Neutrophil (primary cell): ENCODE measurements around the gene TSPAN33.

ENCODE experiments used
- H3K27ac ChIP-seq: fragments of 200-600 bp; sonication (generic); 2 replicates; pipeline ENCODE4 v1.5.1; 2016; ENCODE audit warnings: mild to moderate bottlenecking, moderate library complexity
- H3K27me3 ChIP-seq: fragments of 200-600 bp; sonication (generic); 2 replicates; pipeline ENCODE4 v1.6.0; 2016; ENCODE audit warnings: mild to moderate bottlenecking
- H3K36me3 ChIP-seq: fragments of 200-600 bp; sonication (generic); 2 replicates; pipeline ENCODE4 v1.5.1; 2017
- H3K4me1 ChIP-seq, 2 experiments: fragments of 200-600 bp in 1 of 2; sonication (generic) in 1 of 2; 1 replicate in 1 of 2; 2 replicates in 1 of 2; pipeline versions ENCODE4 v1.5.1 to v1.6.1; 2013 to 2016; ENCODE audit warnings: low read depth in 1 of 2, low read length in 1 of 2, mild to moderate bottlenecking in 1 of 2, moderate library complexity in 1 of 2; ENCODE audit not compliant: control insufficient read depth in 1 of 2, insufficient read depth in 1 of 2
- H3K4me3 ChIP-seq, 2 experiments: fragments of 200-600 bp in 1 of 2; sonication (generic) in 1 of 2; 1 replicate in 1 of 2; 2 replicates in 1 of 2; pipeline ENCODE4 v1.5.1; 2013 to 2016; ENCODE audit warnings: low read depth in 1 of 2, low read length in 1 of 2, mild to moderate bottlenecking in 1 of 2, moderate library complexity in 1 of 2
- H3K9me3 ChIP-seq: fragments of 200-600 bp; sonication (generic); 2 replicates; pipeline ENCODE4 v1.5.1; 2016
- CTCF ChIP-seq: fragments of 200-600 bp; sonication (generic); IDR thresholded peaks from 2 replicates; pipeline ENCODE4 v1.5.1; 2016; ENCODE audit warnings: antibody characterized with exemption

TSPAN33 gene

GRCh38 chr7:129150199-129150996 lies 5.9 kb downstream of the TSPAN33 start:
- H3K4me1 ChIP-seq, result peaks cover 16 to 18% of the 10 kb centered on the region in 2 experiments

GRCh38 chr7:129157651-129158050 lies 13.1 kb downstream of the TSPAN33 start:
- H3K4me3 ChIP-seq, result no peak overlapping the region
- no peaks in the 10 kb centered on the region for H3K9me3 ChIP-seq
- no peak overlapping the region for H3K27ac ChIP-seq
- no peaks in the 10 kb centered on the region for H3K36me3 ChIP-seq
- no peaks in the 10 kb centered on the region for H3K27me3 ChIP-seq
- no peak for TF ChIP-seq CTCF
- no peaks in the 10 kb centered on the region for H3K4me1 ChIP-seq

More at GRCh38 chr7:129150199-129150996, 5.9 kb downstream of the TSPAN33 start:
- no peak overlapping the region for H3K4me3 ChIP-seq
- no peaks in the 10 kb centered on the region for H3K36me3 ChIP-seq
- no peak overlapping the region for H3K27ac ChIP-seq
- no peak for TF ChIP-seq CTCF
- H3K27me3 ChIP-seq, result peaks cover 22% of the 10 kb centered on the region
- H3K9me3 ChIP-seq, result no peaks in the 10 kb centered on the region

- Histone ChIP-seq H3K9me3 (no peaks in the 10 kb centered on the region), H3K36me3 (no peaks in the 10 kb centered on the region), H3K4me1 (no peaks in the 10 kb centered on the region), H3K4me3 (no peak overlapping the region), H3K27ac (no peak overlapping the region), H3K27me3 (no peaks in the 10 kb centered on the region)
- no peak for TF ChIP-seq CTCF
These were observed 15.0 kb downstream of the TSPAN33 start for GRCh38 chr7:129159539-129159938.

GRCh38 chr7:129160161-129160905 lies 15.8 kb downstream of the TSPAN33 start:
- Histone ChIP-seq H3K27ac (no peak overlapping the region), H3K27me3 (no peaks in the 10 kb centered on the region), H3K36me3 (no peaks in the 10 kb centered on the region), H3K4me3 (no peak overlapping the region), H3K4me1 (no peaks in the 10 kb centered on the region), H3K9me3 (no peaks in the 10 kb centered on the region)
- TF ChIP-seq CTCF, result no peak

DNA sequence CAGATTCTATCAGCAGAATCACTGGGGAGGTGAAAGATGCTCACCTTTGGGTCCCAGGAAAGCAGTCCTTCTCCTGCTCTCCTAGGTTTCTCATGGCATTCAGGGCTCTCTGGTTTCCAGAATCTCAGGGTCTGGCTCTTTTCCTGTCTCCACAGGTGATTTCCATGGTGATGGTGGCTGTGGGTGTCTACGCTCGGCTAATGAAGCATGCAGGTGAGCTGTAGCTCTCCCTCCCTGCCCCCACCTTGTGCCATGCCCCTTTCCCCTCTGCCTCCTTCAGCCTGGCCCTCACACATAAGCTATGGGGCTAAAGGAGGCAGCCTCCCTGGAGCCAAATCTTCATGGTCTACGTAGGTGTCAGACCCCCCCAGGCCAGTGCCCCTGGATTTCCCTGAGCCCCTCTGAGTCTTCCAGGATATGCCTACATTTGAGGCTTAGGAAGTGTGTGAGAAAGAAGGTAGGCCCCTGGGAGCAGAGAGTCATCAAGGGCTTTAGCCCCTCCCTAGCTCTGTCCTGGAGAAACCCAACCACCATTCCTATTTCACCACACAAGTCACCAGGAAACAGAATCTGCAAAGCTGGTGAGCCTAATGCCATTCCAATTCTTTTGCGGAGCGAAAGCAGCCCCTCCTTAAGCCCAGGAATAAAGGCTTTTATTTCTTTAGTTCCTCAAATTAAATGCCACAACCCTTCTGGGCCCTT lies 17.2 kb downstream of the TSPAN33 start:
- no peak overlapping the region for H3K27ac ChIP-seq
- no peak overlapping the region for H3K4me3 ChIP-seq
- no peak for TF ChIP-seq CTCF
- no peaks in the 10 kb centered on the region for H3K27me3 ChIP-seq
- no peaks in the 10 kb centered on the region for H3K9me3 ChIP-seq
- H3K36me3 ChIP-seq, result no peaks in the 10 kb centered on the region
- no peaks in the 10 kb centered on the region for H3K4me1 ChIP-seq
